Mesodermal cell (in vitro differentiated cells): ENCODE data around the gene MAP4K4.

Experiments used
- H3K27ac ChIP-seq: 2 replicates; pipeline ENCODE4 v1.7.0; 2013; ENCODE audit warnings: mild to moderate bottlenecking, low read depth, low read length, moderate library complexity; ENCODE audit not compliant: severe bottlenecking
- H3K36me3 ChIP-seq: 2 replicates; pipeline ENCODE4 v1.7.1; 2013; ENCODE audit warnings: mild to moderate bottlenecking, low read length, moderate library complexity; ENCODE audit not compliant: control insufficient read depth, insufficient read depth
- H3K4me1 ChIP-seq: one replicate; pipeline ENCODE4 v1.7.1; 2013; ENCODE audit warnings: mild to moderate bottlenecking, low read length; ENCODE audit not compliant: insufficient read depth, control insufficient read depth, poor library complexity, severe bottlenecking
- H3K4me3 ChIP-seq: 2 replicates; pipeline ENCODE4 v1.7.0; 2013; ENCODE audit warnings: low read length, control low read depth, mild to moderate bottlenecking; ENCODE audit not compliant: insufficient read depth, poor library complexity, severe bottlenecking; ENCODE audit errors: extremely low read depth
- H3K9me3 ChIP-seq: 2 replicates; pipeline ENCODE4 v1.7.1; 2013; ENCODE audit warnings: mild to moderate bottlenecking, low read length, moderate library complexity; ENCODE audit not compliant: control insufficient read depth
- WGBS, 2 experiments: methylation state at CpG; one replicate each; pipeline ENCODE4 v1.1.5; 2013; ENCODE audit warnings: missing lambda C conversion rate in 2 of 2; ENCODE audit not compliant: insufficient coverage in 2 of 2; 5-methylcytosine and 5-hydroxymethylcytosine counted together

MAP4K4 gene

DNA sequence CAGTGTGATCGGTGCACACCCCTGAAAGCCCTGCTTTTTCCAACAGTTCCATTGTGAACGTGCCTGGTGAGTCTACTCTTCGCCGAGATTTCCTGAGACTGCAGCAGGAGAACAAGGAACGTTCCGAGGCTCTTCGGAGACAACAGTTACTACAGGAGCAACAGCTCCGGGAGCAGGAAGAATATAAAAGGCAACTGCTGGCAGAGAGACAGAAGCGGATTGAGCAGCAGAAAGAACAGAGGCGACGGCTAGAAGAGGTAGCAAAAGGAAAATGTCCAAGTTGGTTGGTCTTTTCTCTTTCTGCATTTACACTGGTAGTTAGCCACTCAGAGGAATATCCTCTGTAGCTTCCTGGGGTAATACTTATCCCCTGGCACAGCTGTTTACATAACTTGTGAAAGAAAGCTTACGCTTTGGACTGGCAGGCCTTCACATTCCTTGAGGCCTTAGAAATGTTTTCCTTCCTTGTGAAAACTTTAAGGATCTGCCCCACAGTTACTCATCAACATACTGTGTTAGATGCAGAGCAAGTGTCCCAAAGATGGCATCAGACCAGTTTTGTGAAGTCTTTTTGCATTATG, 146.6 kb downstream of the MAP4K4 start:
- peak overlapping the region; percentile 51 for H3K27ac ChIP-seq
- WGBS, 2 experiments, result 94 to 95% methylated on average over 9 to 12 of the region's 12 CpGs
- peaks cover 96% of the 10 kb centered on the region for H3K36me3 ChIP-seq

GRCh38 chr2:101846973-101847372, 149.5 kb downstream of the MAP4K4 start:
- H3K4me3 ChIP-seq, result no peak overlapping the region
- peaks cover 10% of the 10 kb centered on the region for H3K4me1 ChIP-seq
- no peaks in the 10 kb centered on the region for H3K9me3 ChIP-seq
- no peak overlapping the region for H3K27ac ChIP-seq
- WGBS, 2 experiments, result 87 to 100% methylated on average over 1 to 3 of the region's 3 CpGs
- H3K36me3 ChIP-seq, result peaks cover 84% of the 10 kb centered on the region

More for the DNA sequence above, 146.6 kb downstream of the MAP4K4 start:
- H3K4me1 ChIP-seq, result peaks cover 10% of the 10 kb centered on the region
- no peaks in the 10 kb centered on the region for H3K9me3 ChIP-seq
- H3K4me3 ChIP-seq, result no peak overlapping the region

DNA sequence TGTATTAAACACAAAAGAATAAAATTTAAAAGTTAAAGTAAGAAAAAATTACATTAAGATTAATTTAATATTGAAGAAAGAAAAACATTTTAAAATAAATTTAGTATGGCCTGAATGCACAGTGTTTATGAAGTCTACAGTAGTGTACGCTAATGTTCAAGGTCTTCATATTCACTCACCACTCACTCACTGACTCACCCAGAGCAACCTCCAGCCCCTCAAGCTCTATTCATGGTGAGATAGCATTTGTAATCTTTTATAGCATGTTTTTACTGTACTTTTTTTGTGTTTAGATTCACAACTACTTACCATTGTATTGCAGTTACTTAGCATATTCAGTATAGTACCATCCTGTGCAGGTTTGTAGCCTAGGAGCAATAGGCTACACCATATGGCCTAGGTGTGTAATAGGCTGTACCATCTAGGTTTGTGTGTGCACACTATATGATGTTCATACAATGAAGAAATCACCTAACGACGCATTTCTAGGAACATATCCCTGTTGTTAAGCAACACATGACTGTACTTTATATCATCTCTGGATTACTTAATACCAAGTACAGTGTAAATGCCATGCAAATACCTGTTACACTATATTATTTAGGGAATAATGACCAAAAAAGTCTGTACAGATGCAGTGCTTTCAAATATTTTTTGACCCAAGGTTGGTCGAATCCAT, 150.3 kb downstream of the MAP4K4 start:
- 92 to 100% methylated on average over 1 of the region's 4 CpGs for WGBS, 2 experiments
- Histone ChIP-seq H3K9me3 (no peaks in the 10 kb centered on the region), H3K4me1 (peaks cover 10% of the 10 kb centered on the region), H3K27ac (no peak overlapping the region), H3K4me3 (no peak overlapping the region), H3K36me3 (peaks cover 84% of the 10 kb centered on the region)

DNA sequence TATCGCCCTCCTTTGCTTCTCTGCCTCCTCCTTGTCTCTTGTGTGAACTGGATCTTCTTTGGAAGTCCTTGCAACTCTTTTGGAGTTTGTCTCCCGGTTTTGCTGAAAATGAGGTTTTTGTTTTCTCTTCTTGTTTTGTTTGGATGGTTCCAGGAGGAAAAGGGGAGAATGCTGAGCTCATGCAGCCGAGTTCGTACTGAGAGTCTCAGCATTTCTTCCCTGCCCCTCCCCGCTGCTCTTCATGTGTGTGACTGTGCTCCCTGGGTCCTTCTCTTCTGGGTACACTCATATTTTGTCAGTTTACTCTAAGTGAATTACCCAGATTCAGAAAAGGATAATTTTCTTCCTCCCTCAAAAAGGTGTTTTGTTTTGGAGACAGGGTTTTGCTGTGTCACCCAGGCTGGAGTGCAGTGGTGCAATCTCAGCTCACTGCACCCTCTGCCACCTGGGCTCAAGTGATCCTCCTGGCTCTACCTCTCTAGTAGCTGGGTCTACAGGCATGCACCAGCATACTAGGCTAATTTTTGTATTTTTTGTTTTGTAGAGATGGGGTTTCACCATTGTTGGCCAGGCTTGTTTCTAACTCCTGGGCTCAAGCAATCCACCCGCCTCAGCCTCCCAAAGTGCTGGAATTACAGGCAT, 151.4 kb downstream of the MAP4K4 start:
- no peak overlapping the region for H3K4me3 ChIP-seq
- 84 to 87% methylated on average over 2 to 5 of the region's 6 CpGs for WGBS, 2 experiments
- H3K36me3 ChIP-seq, result peaks cover 84% of the 10 kb centered on the region
- peaks cover 4% of the 10 kb centered on the region for H3K4me1 ChIP-seq
- H3K27ac ChIP-seq, result no peak overlapping the region
- no peaks in the 10 kb centered on the region for H3K9me3 ChIP-seq

- no peaks in the 10 kb centered on the region for H3K4me1 ChIP-seq
- no CpG with 5 or more reads among the region's 2 CpGs for WGBS, 2 experiments
- H3K36me3 ChIP-seq, result peaks cover 77% of the 10 kb centered on the region
- no peak overlapping the region for H3K4me3 ChIP-seq
- H3K9me3 ChIP-seq, result no peaks in the 10 kb centered on the region
- H3K27ac ChIP-seq, result no peak overlapping the region
These were observed 152.9 kb downstream of the MAP4K4 start for GRCh38 chr2:101850450-101850849.

GRCh38 chr2:101850991-101851390, 153.5 kb downstream of the MAP4K4 start:
- Histone ChIP-seq H3K9me3 (no peaks in the 10 kb centered on the region), H3K36me3 (peaks cover 77% of the 10 kb centered on the region), H3K27ac (no peak overlapping the region), H3K4me1 (no peaks in the 10 kb centered on the region), H3K4me3 (no peak overlapping the region)
- no CpG with 5 or more reads among the region's 2 CpGs for WGBS, 2 experiments

DNA sequence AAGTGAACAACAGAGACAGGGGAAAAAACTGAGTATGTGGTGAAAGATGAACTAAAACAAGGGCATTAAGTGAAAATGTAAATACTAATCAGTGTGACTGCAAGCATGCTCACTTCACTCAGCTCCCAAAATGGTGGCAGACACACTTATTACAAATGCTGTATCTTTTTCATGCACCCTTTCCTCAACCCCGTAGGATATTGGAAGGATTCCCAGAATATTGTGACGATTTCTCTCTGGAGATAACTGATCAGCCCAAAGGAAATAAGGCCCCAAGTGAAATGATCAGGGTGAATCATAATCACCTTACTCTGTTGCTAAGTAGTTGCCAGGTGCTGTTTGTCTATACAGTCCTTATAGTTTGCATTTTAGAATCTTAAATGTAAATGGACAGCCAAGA, 155.3 kb downstream of the MAP4K4 start:
- Histone ChIP-seq H3K4me3 (no peak overlapping the region), H3K4me1 (no peaks in the 10 kb centered on the region), H3K36me3 (peaks cover 74% of the 10 kb centered on the region), H3K9me3 (no peaks in the 10 kb centered on the region), H3K27ac (no peak overlapping the region)
- 100% methylated on average over 1 to 2 of the region's 2 CpGs for WGBS, 2 experiments

GRCh38 chr2:101854877-101855276, 157.4 kb downstream of the MAP4K4 start:
- 90 to 94% methylated on average over 4 of the region's 4 CpGs for WGBS, 2 experiments
- no peak overlapping the region for H3K27ac ChIP-seq
- no peak overlapping the region for H3K4me3 ChIP-seq
- no peaks in the 10 kb centered on the region for H3K9me3 ChIP-seq
- H3K36me3 ChIP-seq, result peaks cover 77% of the 10 kb centered on the region
- H3K4me1 ChIP-seq, result no peaks in the 10 kb centered on the region

DNA sequence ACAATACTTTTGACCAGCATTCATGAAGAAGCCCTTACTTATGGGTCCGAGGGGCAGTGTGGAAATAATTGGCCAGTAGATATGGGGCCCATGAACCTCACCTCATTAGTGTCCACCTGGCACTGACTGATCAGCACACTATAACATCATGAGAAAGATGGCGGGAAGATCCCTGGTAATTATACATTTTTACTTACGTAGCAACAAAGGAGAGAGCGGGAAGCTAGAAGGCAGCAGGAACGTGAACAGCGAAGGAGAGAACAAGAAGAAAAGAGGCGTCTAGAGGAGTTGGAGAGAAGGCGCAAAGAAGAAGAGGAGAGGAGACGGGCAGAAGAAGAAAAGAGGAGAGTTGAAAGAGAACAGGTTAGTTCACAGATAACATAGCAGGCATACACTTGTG, 158.3 kb downstream of the MAP4K4 start:
- Histone ChIP-seq H3K27ac (no peak overlapping the region), H3K9me3 (no peaks in the 10 kb centered on the region), H3K36me3 (peaks cover 82% of the 10 kb centered on the region), H3K4me1 (no peaks in the 10 kb centered on the region), H3K4me3 (no peak overlapping the region)
- WGBS, 2 experiments, result 99 to 100% methylated on average over 6 to 8 of the region's 9 CpGs

- Histone ChIP-seq H3K9me3 (no peaks in the 10 kb centered on the region), H3K4me3 (no peak overlapping the region), H3K4me1 (no peaks in the 10 kb centered on the region), H3K27ac (no peak overlapping the region), H3K36me3 (peaks cover 84% of the 10 kb centered on the region)
These were observed 160.7 kb downstream of the MAP4K4 start for GRCh38 chr2:101858246-101858645.

GRCh38 chr2:101858910-101859309, 161.4 kb downstream of the MAP4K4 start:
- WGBS, 2 experiments, result 93 to 97% methylated on average over 4 of the region's 4 CpGs
- H3K4me3 ChIP-seq, result no peak overlapping the region
- H3K9me3 ChIP-seq, result no peaks in the 10 kb centered on the region
- no peak overlapping the region for H3K27ac ChIP-seq
- no peaks in the 10 kb centered on the region for H3K4me1 ChIP-seq
- peaks cover 84% of the 10 kb centered on the region for H3K36me3 ChIP-seq
